Fibroblast of lung (primary cell): ENCODE measurements around the gene KLHL2. TPM values are rescaled to one million over a fixed set of nuclear protein-coding genes. Genes with fewer than 3 reads are reported as not detected.
"Not testable (repeated sequence)": the region's sequence is repeated elsewhere in the genome, so short reads cannot be mapped to it uniquely, and the experiment has no call there.

Experiments
- DNase-seq, 2 donors: peaks; one replicate each; pipeline versions ENCODE4 v3.0.0 to v3.0.0-alpha.2; 2010; ENCODE audit warnings: low read depth in 2 of 2
- H2AFZ ChIP-seq: 2 replicates; pipeline ENCODE4 v1.5.1; 2012; ENCODE audit warnings: low read length, control low read depth, inconsistent platforms
- H3K27ac ChIP-seq: 2 replicates; pipeline ENCODE4 v1.5.1; 2011; ENCODE audit warnings: low read length, control low read depth; ENCODE audit not compliant: insufficient read depth
- H3K27me3 ChIP-seq: 2 replicates; pipeline ENCODE4 v1.5.1; 2011; ENCODE audit warnings: mild to moderate bottlenecking, low read length; ENCODE audit not compliant: control insufficient read depth, insufficient read depth
- H3K36me3 ChIP-seq: 2 replicates; pipeline ENCODE4 v1.5.1; 2011; ENCODE audit warnings: low read length; ENCODE audit not compliant: control insufficient read depth, insufficient read depth
- H3K4me1 ChIP-seq: 2 replicates; pipeline ENCODE4 v1.5.1; 2011; ENCODE audit warnings: low read length; ENCODE audit not compliant: control insufficient read depth, insufficient read depth; ENCODE audit errors: extremely low read depth
- H3K4me2 ChIP-seq: 2 replicates; pipeline ENCODE4 v1.5.1; 2011; ENCODE audit warnings: low read length, control low read depth; ENCODE audit not compliant: insufficient read depth; ENCODE audit errors: extremely low read depth
- H3K4me3 ChIP-seq, 4 experiments: fragments of 200-600 bp in 1 of 4; sonication (generic) in 1 of 4; replicated peaks in 1 of 4; 2 replicates each; pipeline ENCODE4 v1.5.1; 2011 to 2016; ENCODE audit warnings: low read length in 4 of 4, low read depth in 3 of 4, mild to moderate bottlenecking in 3 of 4, control low read depth in 2 of 4, inconsistent platforms in 1 of 4, mixed read lengths in 1 of 4; ENCODE audit not compliant: insufficient read depth in 1 of 4; ENCODE audit errors: control extremely low read depth in 1 of 4
- H3K79me2 ChIP-seq: 2 replicates; pipeline ENCODE4 v1.5.1; 2012; ENCODE audit warnings: mild to moderate bottlenecking, low read length, inconsistent platforms; ENCODE audit not compliant: control insufficient read depth, insufficient read depth
- H3K9ac ChIP-seq: 2 replicates; pipeline ENCODE4 v1.5.1; 2011; ENCODE audit warnings: mild to moderate bottlenecking, low read length, control low read depth; ENCODE audit not compliant: insufficient read depth
- H3K9me3 ChIP-seq: 2 replicates; pipeline ENCODE4 v1.5.1; 2012; ENCODE audit warnings: low read depth, low read length; ENCODE audit not compliant: control insufficient read depth, insufficient read depth
- H4K20me1 ChIP-seq: 2 replicates; pipeline ENCODE4 v1.5.1; 2011; ENCODE audit warnings: low read length; ENCODE audit not compliant: control insufficient read depth, insufficient read depth; ENCODE audit errors: extremely low read depth
- CTCF ChIP-seq, 2 donors: IDR thresholded peaks in 1 of 2; conservative IDR thresholded peaks in 1 of 2; 1 replicate in 1 of 2; 2 replicates in 1 of 2; pipeline ENCODE4 v1.5.1; 2011 to 2012; ENCODE audit warnings: low read length in 2 of 2, control low read depth in 1 of 2, inconsistent platforms in 1 of 2, low read depth in 1 of 2, mild to moderate bottlenecking in 1 of 2
- EZH2 ChIP-seq: IDR thresholded peaks from 2 replicates; pipeline ENCODE4 v1.5.1; 2012; ENCODE audit warnings: low read length, control low read depth, mild to moderate bottlenecking; ENCODE audit errors: missing control alignments
- polyA plus RNA-seq, 2 donors: library from polyadenylated mRNA; depleted of rRNA in 1 of 2; stranded (reverse) in 1 of 2; unstranded in 1 of 2; fragments of >200 nt; gene quantifications; 2 replicates each; pipeline ENCODE4 v1.2.1, GENCODE V29; 2011 to 2012; ENCODE audit warnings: missing spikeins in 1 of 2
- total RNA-seq: library from RNA; depleted of rRNA; stranded (reverse); fragments of >200 nt; gene quantifications from 2 replicates; pipeline ENCODE4 v1.2.1, GENCODE V29; 2014

The KLHL2 gene
- total and polyA plus RNA-seq, 2 donors (not counting 1 experiment from before 2014, with no cell fraction given) = 14.5 to 26.1 TPM

- Histone ChIP-seq H3K4me2 (peak overlapping the region; percentile 83), H3K27ac (no peak overlapping the region), H3K9me3 (no peaks in the 10 kb centered on the region), H3K9ac (no peak overlapping the region), H3K79me2 (peaks cover 10% of the 10 kb centered on the region), H2AFZ (no peak overlapping the region), H3K4me1 (peaks cover 2% of the 10 kb centered on the region), H3K4me3 (peak overlapping the region; percentile 62 to 89 (median 81)), H3K36me3 (no peaks in the 10 kb centered on the region), H4K20me1 (no peaks in the 10 kb centered on the region), H3K27me3 (no peaks in the 10 kb centered on the region)
- peak in 1 of 2 donors; percentile 55 for DNase-seq
- TF ChIP-seq EZH2 (no peak), CTCF (conservative IDR thresholded peaks at IDR 0.05 in 1 of 2, IDR thresholded peaks at IDR 0.05 in 1 of 2; ENCODE audit: low read depth in 1 of 2, low read length in 2 of 2) (no peak)
Observed at GRCh38 chr4:165208741-165209388, 1.5 kb downstream of the KLHL2 start.

GRCh38 chr4:165209796-165210195, 2.4 kb downstream of the KLHL2 start:
- Histone ChIP-seq H3K9ac (no peak overlapping the region), H3K27me3 (no peaks in the 10 kb centered on the region), H3K9me3 (no peaks in the 10 kb centered on the region), H2AFZ (no peak overlapping the region), H3K79me2 (peaks cover 10% of the 10 kb centered on the region), H3K4me2 (no peak overlapping the region), H3K4me3 (no peak overlapping the region), H3K27ac (no peak overlapping the region), H3K36me3 (no peaks in the 10 kb centered on the region), H4K20me1 (no peaks in the 10 kb centered on the region), H3K4me1 (peaks cover 2% of the 10 kb centered on the region)
- TF ChIP-seq CTCF (conservative IDR thresholded peaks at IDR 0.05 in 1 of 2, IDR thresholded peaks at IDR 0.05 in 1 of 2; ENCODE audit: low read depth in 1 of 2, low read length in 2 of 2) (no peak), EZH2 (no peak)
- no peak for DNase-seq

GRCh38 chr4:165210566-165210965, 3.2 kb downstream of the KLHL2 start:
- no peak overlapping the region for H3K27ac ChIP-seq
- TF ChIP-seq EZH2 (no peak), CTCF (conservative IDR thresholded peaks at IDR 0.05 in 1 of 2, IDR thresholded peaks at IDR 0.05 in 1 of 2; ENCODE audit: low read depth in 1 of 2, low read length in 2 of 2) (no peak)
- peaks cover 10% of the 10 kb centered on the region for H3K79me2 ChIP-seq
- no peak overlapping the region for H3K9ac ChIP-seq
- no peaks in the 10 kb centered on the region for H3K9me3 ChIP-seq
- no peaks in the 10 kb centered on the region for H3K36me3 ChIP-seq
- H3K4me3 ChIP-seq = no peak overlapping the region
- H3K4me2 ChIP-seq = no peak overlapping the region
- no peaks in the 10 kb centered on the region for H3K27me3 ChIP-seq
- DNase-seq = no peak
- H2AFZ ChIP-seq = no peak overlapping the region
- peaks cover 2% of the 10 kb centered on the region for H3K4me1 ChIP-seq
- no peaks in the 10 kb centered on the region for H4K20me1 ChIP-seq

GRCh38 chr4:165212647-165213046, 5.3 kb downstream of the KLHL2 start:
- H3K36me3 ChIP-seq, H4K20me1 ChIP-seq, H3K27me3 ChIP-seq, H2AFZ ChIP-seq, H3K4me1 ChIP-seq, H3K4me3 ChIP-seq, H3K27ac ChIP-seq, H3K79me2 ChIP-seq, H3K9me3 ChIP-seq, DNase-seq, H3K9ac ChIP-seq, H3K4me2 ChIP-seq: not testable (repeated sequence)

- DNase-seq, H3K79me2 ChIP-seq, H4K20me1 ChIP-seq, H3K4me3 ChIP-seq, H3K4me2 ChIP-seq, H3K9ac ChIP-seq, H3K4me1 ChIP-seq, H3K27ac ChIP-seq, H2AFZ ChIP-seq, H3K27me3 ChIP-seq, H3K36me3 ChIP-seq, H3K9me3 ChIP-seq: not testable (repeated sequence)
Observed at GRCh38 chr4:165213404-165213803, 6.0 kb downstream of the KLHL2 start.
